ENCODE results near the gene SDK2. TPM values are rescaled to one million over a fixed set of nuclear protein-coding genes. Genes with fewer than 3 reads are reported as not detected.

SDK2 gene
- total and polyA plus RNA-seq, 9 of the 15 experiments (the other 6 are each of a cell fraction or from before 2014, with no cell fraction given), result 0.04 TPM; not detected in 8

DNA sequence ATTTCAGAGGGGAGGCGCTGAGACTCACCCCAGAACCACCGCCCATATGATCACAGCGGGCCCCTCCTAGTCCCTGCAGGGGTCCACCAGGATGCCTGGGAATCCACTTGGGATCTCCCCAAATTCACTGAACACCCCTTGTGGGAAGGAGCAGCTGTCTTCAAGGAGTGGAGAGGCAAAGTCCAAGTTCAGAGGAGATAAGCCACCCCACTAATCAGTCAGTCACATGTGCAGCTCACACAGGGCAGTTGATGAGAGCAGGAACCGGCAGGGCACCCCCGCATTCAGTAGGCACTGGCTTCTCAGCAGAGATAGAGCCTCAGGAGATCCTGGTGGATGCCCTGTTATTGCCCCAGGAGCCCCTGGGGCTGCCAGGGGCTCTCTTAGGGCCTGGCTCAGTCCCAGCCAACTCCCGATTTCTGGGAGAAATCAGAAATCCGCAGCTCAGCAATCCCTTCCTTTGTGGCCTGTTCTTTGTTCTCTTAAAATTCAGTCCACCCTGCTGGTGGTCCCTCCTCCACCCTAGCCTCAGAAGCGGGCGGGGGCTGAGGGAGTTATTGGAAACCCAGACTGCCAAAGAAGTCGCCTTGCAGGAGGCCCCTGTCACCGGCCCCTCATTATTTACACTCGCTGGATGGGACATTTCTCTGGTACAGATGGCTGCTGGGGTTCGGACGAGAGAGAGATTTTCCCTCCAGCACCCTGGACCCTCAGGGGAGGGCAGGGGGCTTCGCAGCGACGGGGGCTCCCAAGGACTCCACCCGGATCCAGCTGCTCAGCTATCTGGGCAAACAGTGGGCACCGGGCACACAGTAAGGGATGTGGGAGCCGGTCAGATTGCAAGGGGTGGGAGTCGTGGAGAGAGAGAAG is 334.3 kb downstream of the SDK2 start (continued):
- TF ChIP-seq, protein P1, sequence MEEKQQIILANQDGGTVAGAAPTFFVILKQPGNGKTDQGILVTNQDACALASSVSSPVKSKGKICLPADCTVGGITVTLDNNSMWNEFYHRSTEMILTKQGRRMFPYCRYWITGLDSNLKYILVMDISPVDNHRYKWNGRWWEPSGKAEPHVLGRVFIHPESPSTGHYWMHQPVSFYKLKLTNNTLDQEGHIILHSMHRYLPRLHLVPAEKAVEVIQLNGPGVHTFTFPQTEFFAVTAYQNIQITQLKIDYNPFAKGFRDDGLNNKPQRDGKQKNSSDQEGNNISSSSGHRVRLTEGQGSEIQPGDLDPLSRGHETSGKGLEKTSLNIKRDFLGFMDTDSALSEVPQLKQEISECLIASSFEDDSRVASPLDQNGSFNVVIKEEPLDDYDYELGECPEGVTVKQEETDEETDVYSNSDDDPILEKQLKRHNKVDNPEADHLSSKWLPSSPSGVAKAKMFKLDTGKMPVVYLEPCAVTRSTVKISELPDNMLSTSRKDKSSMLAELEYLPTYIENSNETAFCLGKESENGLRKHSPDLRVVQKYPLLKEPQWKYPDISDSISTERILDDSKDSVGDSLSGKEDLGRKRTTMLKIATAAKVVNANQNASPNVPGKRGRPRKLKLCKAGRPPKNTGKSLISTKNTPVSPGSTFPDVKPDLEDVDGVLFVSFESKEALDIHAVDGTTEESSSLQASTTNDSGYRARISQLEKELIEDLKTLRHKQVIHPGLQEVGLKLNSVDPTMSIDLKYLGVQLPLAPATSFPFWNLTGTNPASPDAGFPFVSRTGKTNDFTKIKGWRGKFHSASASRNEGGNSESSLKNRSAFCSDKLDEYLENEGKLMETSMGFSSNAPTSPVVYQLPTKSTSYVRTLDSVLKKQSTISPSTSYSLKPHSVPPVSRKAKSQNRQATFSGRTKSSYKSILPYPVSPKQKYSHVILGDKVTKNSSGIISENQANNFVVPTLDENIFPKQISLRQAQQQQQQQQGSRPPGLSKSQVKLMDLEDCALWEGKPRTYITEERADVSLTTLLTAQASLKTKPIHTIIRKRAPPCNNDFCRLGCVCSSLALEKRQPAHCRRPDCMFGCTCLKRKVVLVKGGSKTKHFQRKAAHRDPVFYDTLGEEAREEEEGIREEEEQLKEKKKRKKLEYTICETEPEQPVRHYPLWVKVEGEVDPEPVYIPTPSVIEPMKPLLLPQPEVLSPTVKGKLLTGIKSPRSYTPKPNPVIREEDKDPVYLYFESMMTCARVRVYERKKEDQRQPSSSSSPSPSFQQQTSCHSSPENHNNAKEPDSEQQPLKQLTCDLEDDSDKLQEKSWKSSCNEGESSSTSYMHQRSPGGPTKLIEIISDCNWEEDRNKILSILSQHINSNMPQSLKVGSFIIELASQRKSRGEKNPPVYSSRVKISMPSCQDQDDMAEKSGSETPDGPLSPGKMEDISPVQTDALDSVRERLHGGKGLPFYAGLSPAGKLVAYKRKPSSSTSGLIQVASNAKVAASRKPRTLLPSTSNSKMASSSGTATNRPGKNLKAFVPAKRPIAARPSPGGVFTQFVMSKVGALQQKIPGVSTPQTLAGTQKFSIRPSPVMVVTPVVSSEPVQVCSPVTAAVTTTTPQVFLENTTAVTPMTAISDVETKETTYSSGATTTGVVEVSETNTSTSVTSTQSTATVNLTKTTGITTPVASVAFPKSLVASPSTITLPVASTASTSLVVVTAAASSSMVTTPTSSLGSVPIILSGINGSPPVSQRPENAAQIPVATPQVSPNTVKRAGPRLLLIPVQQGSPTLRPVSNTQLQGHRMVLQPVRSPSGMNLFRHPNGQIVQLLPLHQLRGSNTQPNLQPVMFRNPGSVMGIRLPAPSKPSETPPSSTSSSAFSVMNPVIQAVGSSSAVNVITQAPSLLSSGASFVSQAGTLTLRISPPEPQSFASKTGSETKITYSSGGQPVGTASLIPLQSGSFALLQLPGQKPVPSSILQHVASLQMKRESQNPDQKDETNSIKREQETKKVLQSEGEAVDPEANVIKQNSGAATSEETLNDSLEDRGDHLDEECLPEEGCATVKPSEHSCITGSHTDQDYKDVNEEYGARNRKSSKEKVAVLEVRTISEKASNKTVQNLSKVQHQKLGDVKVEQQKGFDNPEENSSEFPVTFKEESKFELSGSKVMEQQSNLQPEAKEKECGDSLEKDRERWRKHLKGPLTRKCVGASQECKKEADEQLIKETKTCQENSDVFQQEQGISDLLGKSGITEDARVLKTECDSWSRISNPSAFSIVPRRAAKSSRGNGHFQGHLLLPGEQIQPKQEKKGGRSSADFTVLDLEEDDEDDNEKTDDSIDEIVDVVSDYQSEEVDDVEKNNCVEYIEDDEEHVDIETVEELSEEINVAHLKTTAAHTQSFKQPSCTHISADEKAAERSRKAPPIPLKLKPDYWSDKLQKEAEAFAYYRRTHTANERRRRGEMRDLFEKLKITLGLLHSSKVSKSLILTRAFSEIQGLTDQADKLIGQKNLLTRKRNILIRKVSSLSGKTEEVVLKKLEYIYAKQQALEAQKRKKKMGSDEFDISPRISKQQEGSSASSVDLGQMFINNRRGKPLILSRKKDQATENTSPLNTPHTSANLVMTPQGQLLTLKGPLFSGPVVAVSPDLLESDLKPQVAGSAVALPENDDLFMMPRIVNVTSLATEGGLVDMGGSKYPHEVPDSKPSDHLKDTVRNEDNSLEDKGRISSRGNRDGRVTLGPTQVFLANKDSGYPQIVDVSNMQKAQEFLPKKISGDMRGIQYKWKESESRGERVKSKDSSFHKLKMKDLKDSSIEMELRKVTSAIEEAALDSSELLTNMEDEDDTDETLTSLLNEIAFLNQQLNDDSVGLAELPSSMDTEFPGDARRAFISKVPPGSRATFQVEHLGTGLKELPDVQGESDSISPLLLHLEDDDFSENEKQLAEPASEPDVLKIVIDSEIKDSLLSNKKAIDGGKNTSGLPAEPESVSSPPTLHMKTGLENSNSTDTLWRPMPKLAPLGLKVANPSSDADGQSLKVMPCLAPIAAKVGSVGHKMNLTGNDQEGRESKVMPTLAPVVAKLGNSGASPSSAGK (IDR thresholded peaks at IDR 0.05), result peak; percentile 51; the same call in 1 of the 2 replicates
- TF ChIP-seq, protein P2, sequence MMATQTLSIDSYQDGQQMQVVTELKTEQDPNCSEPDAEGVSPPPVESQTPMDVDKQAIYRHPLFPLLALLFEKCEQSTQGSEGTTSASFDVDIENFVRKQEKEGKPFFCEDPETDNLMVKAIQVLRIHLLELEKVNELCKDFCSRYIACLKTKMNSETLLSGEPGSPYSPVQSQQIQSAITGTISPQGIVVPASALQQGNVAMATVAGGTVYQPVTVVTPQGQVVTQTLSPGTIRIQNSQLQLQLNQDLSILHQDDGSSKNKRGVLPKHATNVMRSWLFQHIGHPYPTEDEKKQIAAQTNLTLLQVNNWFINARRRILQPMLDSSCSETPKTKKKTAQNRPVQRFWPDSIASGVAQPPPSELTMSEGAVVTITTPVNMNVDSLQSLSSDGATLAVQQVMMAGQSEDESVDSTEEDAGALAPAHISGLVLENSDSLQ (IDR thresholded peaks at IDR 0.05), result peak; percentile 45; the same call in 1 of the 2 replicates
- TF ChIP-seq NR1H2 (CRISPR knock-in tag; IDR thresholded peaks at IDR 0.05), result no peak
- TF ChIP-seq CTBP1 (IDR thresholded peaks at IDR 0.05; ENCODE audit: borderline replicate concordance), result peak; percentile 35; the same call in 1 of the 2 replicates
- TF ChIP-seq MCM5 (IDR thresholded peaks at IDR 0.05; ENCODE audit: low read depth), result no peak
- peak; percentile 84 for TF ChIP-seq BHLHE40 (IDR thresholded peaks at IDR 0.05; ENCODE audit: low read length)
- TF ChIP-seq CXXC5 (CRISPR knock-in tag; IDR thresholded peaks at IDR 0.05), result peak; percentile 24; the same call in 1 of the 2 replicates
- TF ChIP-seq, protein P3, sequence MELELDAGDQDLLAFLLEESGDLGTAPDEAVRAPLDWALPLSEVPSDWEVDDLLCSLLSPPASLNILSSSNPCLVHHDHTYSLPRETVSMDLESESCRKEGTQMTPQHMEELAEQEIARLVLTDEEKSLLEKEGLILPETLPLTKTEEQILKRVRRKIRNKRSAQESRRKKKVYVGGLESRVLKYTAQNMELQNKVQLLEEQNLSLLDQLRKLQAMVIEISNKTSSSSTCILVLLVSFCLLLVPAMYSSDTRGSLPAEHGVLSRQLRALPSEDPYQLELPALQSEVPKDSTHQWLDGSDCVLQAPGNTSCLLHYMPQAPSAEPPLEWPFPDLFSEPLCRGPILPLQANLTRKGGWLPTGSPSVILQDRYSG (tag; conservative IDR thresholded peaks at IDR 0.05; ENCODE audit: low read depth), result no peak

Measured in K562 (cell line).